ENCODE measurements around the gene MYBPHL. TPM values are rescaled to one million over a fixed set of nuclear protein-coding genes. Genes with fewer than 3 reads are reported as not detected.
"Not testable (repeated sequence)": the region's sequence is repeated elsewhere in the genome, so short reads cannot be mapped to it uniquely, and the experiment has no call there.

Gene MYBPHL
- total and polyA plus RNA-seq, 12 donors, result 0.23 to 2.7 (median 0.51) TPM; not detected in 1

DNA sequence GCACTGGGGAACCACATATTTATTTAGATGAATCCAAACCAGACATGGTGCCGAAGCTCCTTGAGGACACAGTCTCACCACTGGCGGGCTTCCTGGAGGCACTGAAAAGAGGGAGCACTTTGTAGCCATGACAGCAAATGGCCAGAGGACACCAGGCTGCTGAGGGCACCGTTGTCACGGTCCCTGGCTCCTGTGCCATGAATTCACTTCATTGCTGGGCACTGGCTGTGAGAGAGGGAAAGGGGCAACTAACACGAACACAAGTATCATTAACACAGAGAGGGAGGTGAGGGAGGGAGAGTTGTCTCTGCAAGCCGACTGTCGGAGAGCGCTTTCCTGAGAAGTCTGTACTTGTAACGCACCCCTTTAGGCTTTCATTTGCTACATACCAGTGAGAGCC lies 14.4 kb downstream of the MYBPHL start:
- no peak for ATAC-seq
- intact Hi-C loops (cut with DNase I), result no loop called here

DNA sequence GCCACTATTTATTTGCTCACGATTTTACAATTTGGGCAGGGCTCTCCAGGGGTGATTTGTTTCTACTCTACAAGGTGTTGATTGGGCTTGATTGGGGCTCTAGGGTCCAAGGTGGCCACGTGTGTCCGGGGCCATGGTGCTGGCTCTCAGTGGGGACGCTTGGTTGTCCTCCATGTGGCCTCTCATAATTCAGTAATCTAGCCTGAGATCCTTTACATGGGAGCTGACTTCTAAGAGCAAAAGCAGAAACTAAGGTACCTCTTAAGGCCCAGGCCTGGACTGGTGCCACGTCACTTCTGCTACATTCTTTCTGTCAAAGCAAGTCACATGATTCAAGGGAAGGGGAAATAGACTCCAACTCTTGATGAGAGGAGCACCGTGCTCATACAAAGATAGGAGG lies 15.8 kb downstream of the MYBPHL start:
- intact Hi-C loops (cut with DNase I), result no loop called here
- WGBS, 2 donors, result 48 to 62% methylated on average over 6 of the region's 6 CpGs
- ATAC-seq (peak in 4 of 8 donors; percentile 28 to 54 (median 33)), DNase-seq (no peak)
- Histone ChIP-seq H3K36me3 (no peaks in the 10 kb centered on the region), H3K4me1 (peaks cover 0 to 15% (median 0%) of the 10 kb centered on the region in 9 donors), H3K27me3 (peaks cover 0 to 7% (median 0%) of the 10 kb centered on the region in 7 donors), H3K27ac (no peak overlapping the region), H3K4me3 (no peak overlapping the region), H3K9me3 (no peaks in the 10 kb centered on the region)
- TF ChIP-seq, protein P1, sequence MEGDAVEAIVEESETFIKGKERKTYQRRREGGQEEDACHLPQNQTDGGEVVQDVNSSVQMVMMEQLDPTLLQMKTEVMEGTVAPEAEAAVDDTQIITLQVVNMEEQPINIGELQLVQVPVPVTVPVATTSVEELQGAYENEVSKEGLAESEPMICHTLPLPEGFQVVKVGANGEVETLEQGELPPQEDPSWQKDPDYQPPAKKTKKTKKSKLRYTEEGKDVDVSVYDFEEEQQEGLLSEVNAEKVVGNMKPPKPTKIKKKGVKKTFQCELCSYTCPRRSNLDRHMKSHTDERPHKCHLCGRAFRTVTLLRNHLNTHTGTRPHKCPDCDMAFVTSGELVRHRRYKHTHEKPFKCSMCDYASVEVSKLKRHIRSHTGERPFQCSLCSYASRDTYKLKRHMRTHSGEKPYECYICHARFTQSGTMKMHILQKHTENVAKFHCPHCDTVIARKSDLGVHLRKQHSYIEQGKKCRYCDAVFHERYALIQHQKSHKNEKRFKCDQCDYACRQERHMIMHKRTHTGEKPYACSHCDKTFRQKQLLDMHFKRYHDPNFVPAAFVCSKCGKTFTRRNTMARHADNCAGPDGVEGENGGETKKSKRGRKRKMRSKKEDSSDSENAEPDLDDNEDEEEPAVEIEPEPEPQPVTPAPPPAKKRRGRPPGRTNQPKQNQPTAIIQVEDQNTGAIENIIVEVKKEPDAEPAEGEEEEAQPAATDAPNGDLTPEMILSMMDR (IDR thresholded peaks at IDR 0.05), result no peak

More for the DNA sequence above, 14.4 kb downstream of the MYBPHL start:
- peaks cover 0 to 7% (median 0%) of the 10 kb centered on the region in 7 donors for H3K27me3 ChIP-seq
- no peak for DNase-seq
- TF ChIP-seq, protein P1 (IDR thresholded peaks at IDR 0.05), result no peak
- WGBS, 2 donors, result 78 to 84% methylated on average over 9 of the region's 9 CpGs
- H3K36me3 ChIP-seq, result no peaks in the 10 kb centered on the region
- peaks cover 0 to 15% (median 0%) of the 10 kb centered on the region in 9 donors for H3K4me1 ChIP-seq
- H3K4me3 ChIP-seq, result no peak overlapping the region
- H3K9me3 ChIP-seq, result no peaks in the 10 kb centered on the region
- H3K27ac ChIP-seq, result no peak overlapping the region

DNA sequence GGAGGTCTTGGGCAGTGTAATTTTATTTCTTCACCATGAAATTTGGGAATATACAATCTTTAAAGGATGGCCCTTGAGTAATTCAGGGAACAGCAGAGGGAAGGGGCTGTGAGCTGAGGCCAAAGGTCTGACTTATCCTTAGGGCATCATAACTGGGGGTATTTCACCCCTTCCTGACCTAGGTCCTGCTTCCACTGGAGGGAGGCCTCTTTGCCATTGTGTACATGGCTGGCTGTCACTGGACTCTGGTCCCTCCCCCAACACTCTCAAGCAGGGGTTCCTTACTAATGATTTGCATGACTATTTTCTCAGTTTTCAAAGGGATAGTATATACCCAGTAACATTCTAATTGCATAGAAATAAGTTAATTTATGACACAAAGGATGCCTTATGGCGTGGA lies 16.7 kb downstream of the MYBPHL start:
- H3K27me3 ChIP-seq, result peaks cover 0 to 2% (median 0%) of the 10 kb centered on the region in 7 donors
- H3K36me3 ChIP-seq, result no peaks in the 10 kb centered on the region
- peaks cover 0 to 15% (median 0%) of the 10 kb centered on the region in 9 donors for H3K4me1 ChIP-seq
- intact Hi-C loops (cut with DNase I), result no loop called here
- WGBS, 2 donors, result 90 to 94% methylated on average over 1 of the region's 1 CpG
- no peak overlapping the region for H3K4me3 ChIP-seq
- TF ChIP-seq, protein P1 (IDR thresholded peaks at IDR 0.05), result no peak
- H3K9me3 ChIP-seq, result no peaks in the 10 kb centered on the region
- no peak overlapping the region for H3K27ac ChIP-seq
- DNase-seq, result no peak
- no peak for ATAC-seq

DNA sequence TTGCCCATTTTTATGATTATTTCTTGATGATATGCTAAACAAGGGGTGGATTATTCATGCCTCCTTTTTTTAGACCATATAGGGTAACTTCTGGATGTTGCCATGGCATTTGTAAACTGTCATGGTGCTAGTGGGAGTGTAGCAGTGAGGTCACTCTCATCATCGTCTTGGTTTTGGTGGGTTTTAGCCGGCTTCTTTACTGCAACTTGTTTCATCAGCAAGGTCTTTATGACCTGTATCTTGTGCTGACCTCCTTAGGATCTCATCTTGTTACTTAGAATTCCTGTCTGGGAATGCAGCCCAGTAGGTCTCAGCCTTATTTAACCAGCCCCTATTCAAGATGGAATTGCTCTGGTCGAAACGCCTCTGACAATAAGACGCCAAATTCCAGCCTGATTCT lies 20.0 kb downstream of the MYBPHL start:
- WGBS, 2 donors, result 90 to 92% methylated on average over 5 of the region's 5 CpGs
- DNase-seq; intact Hi-C loops (cut with DNase I): not testable (repeated sequence)

More for the DNA sequence above, 20.0 kb downstream of the MYBPHL start:
- H3K9me3 ChIP-seq, H3K36me3 ChIP-seq, H3K4me3 ChIP-seq, ATAC-seq, H3K27me3 ChIP-seq, H3K27ac ChIP-seq: not testable (repeated sequence)
- peaks cover 4 to 31% (median 10%) of the 10 kb centered on the region in 9 donors for H3K4me1 ChIP-seq

Measured in heart right ventricle (tissue), 16 donors.